ENCODE data around the gene CD96.

DNA sequence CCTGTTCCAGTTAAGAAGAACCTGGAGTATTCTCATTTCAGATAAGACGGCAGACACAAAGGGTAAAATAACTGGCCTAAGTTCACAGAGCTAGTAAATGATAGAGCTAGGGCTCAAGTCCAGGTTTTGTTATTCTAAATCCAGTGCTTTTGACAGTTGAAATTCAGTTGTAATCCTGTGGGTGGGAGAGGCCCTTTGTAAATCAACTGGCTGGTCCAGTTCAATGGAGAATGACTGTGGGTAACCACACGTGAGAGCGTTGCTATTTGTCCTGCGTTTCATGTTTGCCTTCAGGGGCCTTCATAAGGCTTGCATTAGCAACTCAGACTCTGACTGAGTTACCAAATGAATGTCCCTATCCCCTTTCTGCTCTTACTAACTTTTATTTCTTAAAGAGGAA, 24.2 kb upstream of the CD96 start:
- TF ChIP-seq POLR2AphosphoS5 (IDR thresholded peaks at IDR 0.05) (no peak), POLR2A (IDR thresholded peaks at IDR 0.05) (no peak)
- TF ChIP-seq, protein P1, sequence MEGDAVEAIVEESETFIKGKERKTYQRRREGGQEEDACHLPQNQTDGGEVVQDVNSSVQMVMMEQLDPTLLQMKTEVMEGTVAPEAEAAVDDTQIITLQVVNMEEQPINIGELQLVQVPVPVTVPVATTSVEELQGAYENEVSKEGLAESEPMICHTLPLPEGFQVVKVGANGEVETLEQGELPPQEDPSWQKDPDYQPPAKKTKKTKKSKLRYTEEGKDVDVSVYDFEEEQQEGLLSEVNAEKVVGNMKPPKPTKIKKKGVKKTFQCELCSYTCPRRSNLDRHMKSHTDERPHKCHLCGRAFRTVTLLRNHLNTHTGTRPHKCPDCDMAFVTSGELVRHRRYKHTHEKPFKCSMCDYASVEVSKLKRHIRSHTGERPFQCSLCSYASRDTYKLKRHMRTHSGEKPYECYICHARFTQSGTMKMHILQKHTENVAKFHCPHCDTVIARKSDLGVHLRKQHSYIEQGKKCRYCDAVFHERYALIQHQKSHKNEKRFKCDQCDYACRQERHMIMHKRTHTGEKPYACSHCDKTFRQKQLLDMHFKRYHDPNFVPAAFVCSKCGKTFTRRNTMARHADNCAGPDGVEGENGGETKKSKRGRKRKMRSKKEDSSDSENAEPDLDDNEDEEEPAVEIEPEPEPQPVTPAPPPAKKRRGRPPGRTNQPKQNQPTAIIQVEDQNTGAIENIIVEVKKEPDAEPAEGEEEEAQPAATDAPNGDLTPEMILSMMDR (IDR thresholded peaks at IDR 0.05): no peak

All from breast epithelium (tissue), 3 donors.